Neural cell (in vitro differentiated cells): ENCODE measurements around the gene CYTH3.

ENCODE experiments used
- EP300 ChIP-seq: fragments of 450-650 bp; conservative IDR thresholded peaks from 2 replicates; pipeline ENCODE4 v1.6.1; 2014; ENCODE audit warnings: antibody characterized with exemption, mild to moderate bottlenecking, moderate library complexity; ENCODE audit not compliant: poor library complexity, severe bottlenecking
- EZH2 ChIP-seq: fragments of 200-600, 300-800 bp; shearing (Covaris generic), sonication (generic); IDR thresholded peaks from 2 replicates; pipeline ENCODE4 v1.6.1; 2014; ENCODE audit warnings: antibody characterized with exemption, low read length, borderline replicate concordance, mild to moderate bottlenecking; ENCODE audit not compliant: insufficient read depth, poor library complexity, severe bottlenecking
- TF ChIP-seq, protein P1 (sequence below): fragments of 450-650 bp; IDR thresholded peaks from 2 replicates; pipeline ENCODE4 v1.5.1; 2014; ENCODE audit warnings: antibody characterized with exemption, mild to moderate bottlenecking, moderate library complexity; ENCODE audit not compliant: poor library complexity, severe bottlenecking

DNA sequence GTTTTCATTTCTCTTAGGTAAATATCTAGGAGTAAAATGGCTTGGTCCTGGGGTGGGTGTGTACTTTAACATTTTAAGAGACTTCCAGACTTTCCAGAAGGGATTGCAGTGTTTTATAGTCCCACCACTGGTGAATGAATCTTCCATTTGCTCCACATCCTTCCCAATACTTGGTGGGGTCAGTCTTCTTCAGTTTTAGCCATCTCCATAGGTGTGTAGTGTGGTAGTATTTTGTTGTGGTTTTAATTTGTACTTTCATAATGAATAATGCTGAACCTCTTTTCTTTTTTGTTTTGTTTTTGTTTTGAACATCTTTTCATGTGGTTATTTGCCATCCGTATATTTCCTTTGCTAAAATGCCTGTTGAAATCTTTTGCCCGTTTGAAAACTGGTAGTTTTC lies 154.9 kb downstream of the CYTH3 start:
- TF ChIP-seq, protein P1, sequence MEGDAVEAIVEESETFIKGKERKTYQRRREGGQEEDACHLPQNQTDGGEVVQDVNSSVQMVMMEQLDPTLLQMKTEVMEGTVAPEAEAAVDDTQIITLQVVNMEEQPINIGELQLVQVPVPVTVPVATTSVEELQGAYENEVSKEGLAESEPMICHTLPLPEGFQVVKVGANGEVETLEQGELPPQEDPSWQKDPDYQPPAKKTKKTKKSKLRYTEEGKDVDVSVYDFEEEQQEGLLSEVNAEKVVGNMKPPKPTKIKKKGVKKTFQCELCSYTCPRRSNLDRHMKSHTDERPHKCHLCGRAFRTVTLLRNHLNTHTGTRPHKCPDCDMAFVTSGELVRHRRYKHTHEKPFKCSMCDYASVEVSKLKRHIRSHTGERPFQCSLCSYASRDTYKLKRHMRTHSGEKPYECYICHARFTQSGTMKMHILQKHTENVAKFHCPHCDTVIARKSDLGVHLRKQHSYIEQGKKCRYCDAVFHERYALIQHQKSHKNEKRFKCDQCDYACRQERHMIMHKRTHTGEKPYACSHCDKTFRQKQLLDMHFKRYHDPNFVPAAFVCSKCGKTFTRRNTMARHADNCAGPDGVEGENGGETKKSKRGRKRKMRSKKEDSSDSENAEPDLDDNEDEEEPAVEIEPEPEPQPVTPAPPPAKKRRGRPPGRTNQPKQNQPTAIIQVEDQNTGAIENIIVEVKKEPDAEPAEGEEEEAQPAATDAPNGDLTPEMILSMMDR: no peak
- TF ChIP-seq EP300: no peak
- no peak for TF ChIP-seq EZH2
